ENCODE data around the gene SCN10A. TPM values are rescaled to one million over a fixed set of nuclear protein-coding genes. Genes with fewer than 3 reads are reported as not detected.

Gene SCN10A
- total and polyA plus RNA-seq, 9 of the 15 experiments (the other 6 are each of a cell fraction or from before 2014, with no cell fraction given): not detected

- TF ChIP-seq, protein P1, sequence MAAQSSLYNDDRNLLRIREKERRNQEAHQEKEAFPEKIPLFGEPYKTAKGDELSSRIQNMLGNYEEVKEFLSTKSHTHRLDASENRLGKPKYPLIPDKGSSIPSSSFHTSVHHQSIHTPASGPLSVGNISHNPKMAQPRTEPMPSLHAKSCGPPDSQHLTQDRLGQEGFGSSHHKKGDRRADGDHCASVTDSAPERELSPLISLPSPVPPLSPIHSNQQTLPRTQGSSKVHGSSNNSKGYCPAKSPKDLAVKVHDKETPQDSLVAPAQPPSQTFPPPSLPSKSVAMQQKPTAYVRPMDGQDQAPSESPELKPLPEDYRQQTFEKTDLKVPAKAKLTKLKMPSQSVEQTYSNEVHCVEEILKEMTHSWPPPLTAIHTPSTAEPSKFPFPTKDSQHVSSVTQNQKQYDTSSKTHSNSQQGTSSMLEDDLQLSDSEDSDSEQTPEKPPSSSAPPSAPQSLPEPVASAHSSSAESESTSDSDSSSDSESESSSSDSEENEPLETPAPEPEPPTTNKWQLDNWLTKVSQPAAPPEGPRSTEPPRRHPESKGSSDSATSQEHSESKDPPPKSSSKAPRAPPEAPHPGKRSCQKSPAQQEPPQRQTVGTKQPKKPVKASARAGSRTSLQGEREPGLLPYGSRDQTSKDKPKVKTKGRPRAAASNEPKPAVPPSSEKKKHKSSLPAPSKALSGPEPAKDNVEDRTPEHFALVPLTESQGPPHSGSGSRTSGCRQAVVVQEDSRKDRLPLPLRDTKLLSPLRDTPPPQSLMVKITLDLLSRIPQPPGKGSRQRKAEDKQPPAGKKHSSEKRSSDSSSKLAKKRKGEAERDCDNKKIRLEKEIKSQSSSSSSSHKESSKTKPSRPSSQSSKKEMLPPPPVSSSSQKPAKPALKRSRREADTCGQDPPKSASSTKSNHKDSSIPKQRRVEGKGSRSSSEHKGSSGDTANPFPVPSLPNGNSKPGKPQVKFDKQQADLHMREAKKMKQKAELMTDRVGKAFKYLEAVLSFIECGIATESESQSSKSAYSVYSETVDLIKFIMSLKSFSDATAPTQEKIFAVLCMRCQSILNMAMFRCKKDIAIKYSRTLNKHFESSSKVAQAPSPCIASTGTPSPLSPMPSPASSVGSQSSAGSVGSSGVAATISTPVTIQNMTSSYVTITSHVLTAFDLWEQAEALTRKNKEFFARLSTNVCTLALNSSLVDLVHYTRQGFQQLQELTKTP (IDR thresholded peaks at IDR 0.05; ENCODE audit: low read depth in 1 of 2, partially characterized antibody in 2 of 2): peak; percentile 24 to 55
- TF ChIP-seq ZNF133 (CRISPR knock-in tag; IDR thresholded peaks at IDR 0.05) (no peak), HDAC1 (IDR thresholded peaks at IDR 0.05) (peak in 1 of 2 experiments; percentile 96; a peak in 3 of 4 replicates), ZNF444 (CRISPR knock-in tag; IDR thresholded peaks at IDR 0.05) (no peak), ZNF561 (CRISPR knock-in tag; conservative IDR thresholded peaks at IDR 0.05) (no peak), ARNT (IDR thresholded peaks at IDR 0.05) (peak; percentile 85 to 87; a peak in 3 of 4 replicates), NCOA1 (IDR thresholded peaks at IDR 0.05; ENCODE audit: low read depth) (peak; percentile 81), ZKSCAN8 (CRISPR knock-in tag; IDR thresholded peaks at IDR 0.05) (0 out of 2 replicates have a peak, but pooled peaks have one; percentile 45), DPF2 (IDR thresholded peaks at IDR 0.05) (peak; percentile 99), ZBTB7A (IDR thresholded peaks at IDR 0.05; ENCODE audit: borderline replicate concordance, control insufficient read depth, low read depth, low read length) (peak; percentile 84; the same call in 1 of the 2 replicates)
- TF ChIP-seq, protein P2, sequence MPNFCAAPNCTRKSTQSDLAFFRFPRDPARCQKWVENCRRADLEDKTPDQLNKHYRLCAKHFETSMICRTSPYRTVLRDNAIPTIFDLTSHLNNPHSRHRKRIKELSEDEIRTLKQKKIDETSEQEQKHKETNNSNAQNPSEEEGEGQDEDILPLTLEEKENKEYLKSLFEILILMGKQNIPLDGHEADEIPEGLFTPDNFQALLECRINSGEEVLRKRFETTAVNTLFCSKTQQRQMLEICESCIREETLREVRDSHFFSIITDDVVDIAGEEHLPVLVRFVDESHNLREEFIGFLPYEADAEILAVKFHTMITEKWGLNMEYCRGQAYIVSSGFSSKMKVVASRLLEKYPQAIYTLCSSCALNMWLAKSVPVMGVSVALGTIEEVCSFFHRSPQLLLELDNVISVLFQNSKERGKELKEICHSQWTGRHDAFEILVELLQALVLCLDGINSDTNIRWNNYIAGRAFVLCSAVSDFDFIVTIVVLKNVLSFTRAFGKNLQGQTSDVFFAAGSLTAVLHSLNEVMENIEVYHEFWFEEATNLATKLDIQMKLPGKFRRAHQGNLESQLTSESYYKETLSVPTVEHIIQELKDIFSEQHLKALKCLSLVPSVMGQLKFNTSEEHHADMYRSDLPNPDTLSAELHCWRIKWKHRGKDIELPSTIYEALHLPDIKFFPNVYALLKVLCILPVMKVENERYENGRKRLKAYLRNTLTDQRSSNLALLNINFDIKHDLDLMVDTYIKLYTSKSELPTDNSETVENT (CRISPR knock-in tag; IDR thresholded peaks at IDR 0.05): no peak
- TF ChIP-seq, protein P3, sequence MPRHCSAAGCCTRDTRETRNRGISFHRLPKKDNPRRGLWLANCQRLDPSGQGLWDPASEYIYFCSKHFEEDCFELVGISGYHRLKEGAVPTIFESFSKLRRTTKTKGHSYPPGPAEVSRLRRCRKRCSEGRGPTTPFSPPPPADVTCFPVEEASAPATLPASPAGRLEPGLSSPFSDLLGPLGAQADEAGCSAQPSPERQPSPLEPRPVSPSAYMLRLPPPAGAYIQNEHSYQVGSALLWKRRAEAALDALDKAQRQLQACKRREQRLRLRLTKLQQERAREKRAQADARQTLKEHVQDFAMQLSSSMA (CRISPR knock-in tag; IDR thresholded peaks at IDR 0.05): 0 out of 2 replicates have a peak, but pooled peaks have one; percentile 62
- TF ChIP-seq, protein P4, sequence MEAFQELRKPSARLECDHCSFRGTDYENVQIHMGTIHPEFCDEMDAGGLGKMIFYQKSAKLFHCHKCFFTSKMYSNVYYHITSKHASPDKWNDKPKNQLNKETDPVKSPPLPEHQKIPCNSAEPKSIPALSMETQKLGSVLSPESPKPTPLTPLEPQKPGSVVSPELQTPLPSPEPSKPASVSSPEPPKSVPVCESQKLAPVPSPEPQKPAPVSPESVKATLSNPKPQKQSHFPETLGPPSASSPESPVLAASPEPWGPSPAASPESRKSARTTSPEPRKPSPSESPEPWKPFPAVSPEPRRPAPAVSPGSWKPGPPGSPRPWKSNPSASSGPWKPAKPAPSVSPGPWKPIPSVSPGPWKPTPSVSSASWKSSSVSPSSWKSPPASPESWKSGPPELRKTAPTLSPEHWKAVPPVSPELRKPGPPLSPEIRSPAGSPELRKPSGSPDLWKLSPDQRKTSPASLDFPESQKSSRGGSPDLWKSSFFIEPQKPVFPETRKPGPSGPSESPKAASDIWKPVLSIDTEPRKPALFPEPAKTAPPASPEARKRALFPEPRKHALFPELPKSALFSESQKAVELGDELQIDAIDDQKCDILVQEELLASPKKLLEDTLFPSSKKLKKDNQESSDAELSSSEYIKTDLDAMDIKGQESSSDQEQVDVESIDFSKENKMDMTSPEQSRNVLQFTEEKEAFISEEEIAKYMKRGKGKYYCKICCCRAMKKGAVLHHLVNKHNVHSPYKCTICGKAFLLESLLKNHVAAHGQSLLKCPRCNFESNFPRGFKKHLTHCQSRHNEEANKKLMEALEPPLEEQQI (IDR thresholded peaks at IDR 0.05): peak; percentile 87; the same call in 1 of the 2 replicates
Measured at GRCh38 chr3:38723569-38724391, 92.2 kb downstream of the SCN10A start (continued).
